ENCODE measurements around the gene GBGT1.
A peak's percentile ranks its signal among the peaks of the same experiment; 100 is the strongest.

GBGT1 gene

GRCh38 chr9:133137451-133138231, 26.1 kb downstream of the GBGT1 start:
- H3K4me3 ChIP-seq (ENCODE audit: low read length), result no peak overlapping the region
- no peaks in the 10 kb centered on the region for H3K36me3 ChIP-seq (ENCODE audit: insufficient read depth, low read length)
- H3K4me2 ChIP-seq (ENCODE audit: low read length), result no peak overlapping the region
- H3K9ac ChIP-seq (ENCODE audit: low read depth, low read length), result no peak overlapping the region
- H3K9me3 ChIP-seq (replicated peaks; ENCODE audit: low read length), result no peaks in the 10 kb centered on the region
- peaks cover 34% of the 10 kb centered on the region for H3K4me1 ChIP-seq (ENCODE audit: control insufficient read depth, insufficient read depth, low read length)
- no peaks in the 10 kb centered on the region for H3K27me3 ChIP-seq (ENCODE audit: control insufficient read depth, insufficient read depth, low read length)

DNA sequence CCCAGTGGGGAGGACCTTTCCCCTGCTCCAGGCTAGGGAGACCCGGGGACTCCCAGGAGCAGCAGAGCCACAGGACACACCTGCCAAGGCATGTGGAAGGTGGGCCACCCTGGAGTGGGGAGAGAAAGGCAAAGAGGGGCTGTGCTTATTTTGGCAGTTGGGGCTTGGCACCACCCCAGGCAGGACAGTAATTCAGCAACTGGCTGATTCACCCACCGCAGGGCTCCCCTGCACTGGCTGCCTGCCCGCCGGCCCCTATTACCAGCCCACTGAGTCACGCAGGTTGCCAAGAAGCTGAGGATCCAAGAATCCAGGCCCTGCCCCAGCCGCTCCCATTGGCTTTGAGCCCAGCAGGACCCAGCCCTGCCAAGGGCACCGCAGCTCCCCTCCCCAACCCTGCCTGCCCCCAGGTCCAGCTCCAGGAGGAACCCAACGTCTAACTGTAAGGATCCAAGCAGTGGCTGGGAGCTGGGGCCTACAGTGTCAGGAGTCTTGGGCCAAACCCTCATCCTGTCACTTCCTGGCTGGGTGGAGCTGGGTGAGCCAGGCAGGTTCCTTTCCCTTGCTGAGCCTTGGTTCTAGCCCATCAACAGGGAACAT, 28.5 kb downstream of the GBGT1 start:
- H3K9ac ChIP-seq (ENCODE audit: low read depth, low read length), result peak overlapping the region; percentile 69
- H3K4me3 ChIP-seq (ENCODE audit: low read length), result no peak overlapping the region
- H3K9me3 ChIP-seq (replicated peaks; ENCODE audit: low read length), result no peaks in the 10 kb centered on the region
- peak overlapping the region; percentile 75 for H3K4me2 ChIP-seq (ENCODE audit: low read length)
- peaks cover 41% of the 10 kb centered on the region for H3K4me1 ChIP-seq (ENCODE audit: control insufficient read depth, insufficient read depth, low read length)
- H3K27me3 ChIP-seq (ENCODE audit: control insufficient read depth, insufficient read depth, low read length), result peaks cover 10% of the 10 kb centered on the region
- H3K36me3 ChIP-seq (ENCODE audit: insufficient read depth, low read length), result no peaks in the 10 kb centered on the region

DNA sequence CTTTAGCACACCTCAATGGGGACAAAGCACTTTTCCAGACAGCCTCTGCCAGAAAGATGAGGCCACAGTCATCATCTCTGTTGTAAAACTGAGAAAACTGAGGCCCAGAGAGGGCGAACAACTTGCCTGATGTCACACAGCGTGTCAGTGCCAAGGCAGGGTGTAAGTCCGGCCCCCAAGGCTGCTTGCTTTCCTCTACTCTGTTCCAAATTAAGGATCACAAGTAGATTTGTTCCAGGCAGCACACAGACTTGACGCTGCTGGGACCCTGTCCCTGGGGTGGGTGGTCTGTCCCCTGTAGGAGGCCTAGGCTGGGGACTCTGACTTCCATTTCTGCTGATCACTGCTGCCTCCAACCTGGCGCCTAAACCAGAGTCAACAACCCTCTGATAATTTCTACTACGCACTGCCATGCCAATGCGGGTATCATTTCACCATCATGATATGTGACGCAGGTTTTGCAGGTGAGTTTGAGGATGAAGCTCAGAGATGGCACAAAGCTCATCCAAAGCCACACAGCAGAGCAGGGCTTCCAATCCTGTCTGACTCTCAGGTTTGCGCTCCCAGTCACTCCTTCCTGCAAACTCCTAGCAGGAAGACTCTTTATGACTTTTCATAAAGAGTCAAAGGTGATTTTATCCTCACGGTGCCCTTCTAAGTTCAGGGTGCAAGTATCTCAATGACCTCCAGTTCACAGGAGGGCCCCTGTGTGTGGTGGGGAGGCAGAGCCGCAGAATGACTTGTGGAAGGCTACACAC, 29.1 kb downstream of the GBGT1 start:
- Histone ChIP-seq H3K9ac (ENCODE audit: low read depth, low read length) (peak overlapping the region; percentile 69), H3K4me3 (ENCODE audit: low read length) (peak overlapping the region; percentile 36), H3K36me3 (ENCODE audit: insufficient read depth, low read length) (no peaks in the 10 kb centered on the region), H3K9me3 (replicated peaks; ENCODE audit: low read length) (no peaks in the 10 kb centered on the region), H3K4me2 (ENCODE audit: low read length) (peak overlapping the region; percentile 75), H3K4me1 (ENCODE audit: control insufficient read depth, insufficient read depth, low read length) (peaks cover 41% of the 10 kb centered on the region), H3K27me3 (ENCODE audit: control insufficient read depth, insufficient read depth, low read length) (peaks cover 11% of the 10 kb centered on the region)

GRCh38 chr9:133133681-133134387, 29.9 kb downstream of the GBGT1 start:
- Histone ChIP-seq H3K4me1 (ENCODE audit: control insufficient read depth, insufficient read depth, low read length) (peaks cover 41% of the 10 kb centered on the region), H3K36me3 (ENCODE audit: insufficient read depth, low read length) (no peaks in the 10 kb centered on the region), H3K9me3 (replicated peaks; ENCODE audit: low read length) (no peaks in the 10 kb centered on the region), H3K4me2 (ENCODE audit: low read length) (peak overlapping the region; percentile 75), H3K4me3 (ENCODE audit: low read length) (peak overlapping the region; percentile 36), H3K27me3 (ENCODE audit: control insufficient read depth, insufficient read depth, low read length) (peaks cover 19% of the 10 kb centered on the region), H3K9ac (ENCODE audit: low read depth, low read length) (peak overlapping the region; percentile 69)

DNA sequence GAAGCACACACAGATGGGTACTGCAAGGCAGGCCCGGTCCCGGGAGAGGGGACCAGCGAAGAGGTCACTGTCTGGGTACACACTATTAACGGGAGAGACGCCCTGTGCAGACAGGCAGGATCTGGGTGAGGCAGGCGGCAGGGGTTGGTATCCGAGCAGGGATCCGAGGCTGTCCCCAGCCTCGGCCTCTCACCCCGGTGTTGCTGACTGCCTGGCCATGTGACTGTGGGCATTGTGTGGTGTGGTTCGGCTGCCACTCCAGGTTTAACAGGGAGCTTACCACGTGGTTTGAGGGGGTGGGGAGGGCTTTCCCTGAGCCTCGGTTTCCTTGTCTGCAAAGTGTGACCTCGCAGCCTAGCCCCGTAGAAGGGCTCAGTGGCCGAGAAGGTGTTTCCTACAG, 31.5 kb downstream of the GBGT1 start:
- H3K36me3 ChIP-seq (ENCODE audit: insufficient read depth, low read length), result no peaks in the 10 kb centered on the region
- no peak overlapping the region for H3K9ac ChIP-seq (ENCODE audit: low read depth, low read length)
- peaks cover 47% of the 10 kb centered on the region for H3K4me1 ChIP-seq (ENCODE audit: control insufficient read depth, insufficient read depth, low read length)
- no peak overlapping the region for H3K4me2 ChIP-seq (ENCODE audit: low read length)
- no peak overlapping the region for H3K4me3 ChIP-seq (ENCODE audit: low read length)
- no peaks in the 10 kb centered on the region for H3K9me3 ChIP-seq (replicated peaks; ENCODE audit: low read length)
- H3K27me3 ChIP-seq (ENCODE audit: control insufficient read depth, insufficient read depth, low read length), result peaks cover 35% of the 10 kb centered on the region

DNA sequence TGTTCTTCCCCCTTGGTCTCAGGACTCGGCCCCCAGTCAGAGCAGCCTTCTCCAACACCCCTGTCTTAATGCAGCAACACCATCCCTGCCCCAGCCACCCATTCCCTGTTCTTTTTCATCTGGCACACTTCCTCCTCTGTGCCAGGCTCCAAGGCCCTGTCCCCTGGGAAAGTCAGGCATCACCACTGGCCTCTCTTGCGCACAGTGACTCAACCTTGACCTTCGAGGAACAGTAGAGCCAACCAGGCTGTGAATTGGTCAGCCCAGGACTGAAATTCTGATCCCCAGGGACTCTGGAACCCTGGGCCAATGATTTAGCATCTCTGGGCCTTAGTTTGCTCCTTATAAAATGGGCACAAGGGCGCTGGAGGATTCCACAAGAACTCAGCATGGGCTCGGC, 32.2 kb downstream of the GBGT1 start:
- Histone ChIP-seq H3K4me3 (ENCODE audit: low read length) (no peak overlapping the region), H3K4me2 (ENCODE audit: low read length) (no peak overlapping the region), H3K27me3 (ENCODE audit: control insufficient read depth, insufficient read depth, low read length) (peaks cover 39% of the 10 kb centered on the region), H3K36me3 (ENCODE audit: insufficient read depth, low read length) (no peaks in the 10 kb centered on the region), H3K9me3 (replicated peaks; ENCODE audit: low read length) (no peaks in the 10 kb centered on the region), H3K9ac (ENCODE audit: low read depth, low read length) (no peak overlapping the region), H3K4me1 (ENCODE audit: control insufficient read depth, insufficient read depth, low read length) (peaks cover 54% of the 10 kb centered on the region)

DNA sequence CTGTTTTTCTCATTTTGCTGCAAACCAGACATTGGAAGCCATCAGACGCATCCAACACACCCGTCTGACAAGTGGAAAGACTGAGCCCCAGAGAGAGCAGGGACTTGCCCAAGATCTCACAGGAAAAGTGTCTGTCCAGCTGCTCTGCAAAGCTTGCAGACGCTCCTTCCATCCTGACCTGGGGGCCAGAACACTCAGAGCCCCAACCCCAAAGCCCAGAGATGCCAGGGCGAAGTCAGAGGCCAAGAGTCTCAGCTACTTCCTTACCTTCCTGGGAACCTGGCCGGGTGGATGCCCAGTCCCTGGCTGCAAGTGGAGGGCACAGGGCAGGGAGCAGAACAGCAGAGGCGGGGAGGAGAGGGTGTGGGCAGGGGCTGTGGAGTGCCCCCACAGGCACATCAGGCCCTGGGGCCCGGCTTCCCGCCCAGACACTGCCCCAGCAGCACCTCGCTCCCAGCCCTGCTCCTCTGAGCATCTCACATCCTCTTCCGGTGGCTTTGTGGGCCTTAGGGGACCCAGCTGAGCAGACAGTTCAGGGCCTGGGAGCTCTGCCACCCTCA, 32.9 kb downstream of the GBGT1 start:
- no peak overlapping the region for H3K4me3 ChIP-seq (ENCODE audit: low read length)
- H3K9me3 ChIP-seq (replicated peaks; ENCODE audit: low read length), result no peaks in the 10 kb centered on the region
- no peak overlapping the region for H3K4me2 ChIP-seq (ENCODE audit: low read length)
- no peak overlapping the region for H3K9ac ChIP-seq (ENCODE audit: low read depth, low read length)
- no peaks in the 10 kb centered on the region for H3K36me3 ChIP-seq (ENCODE audit: insufficient read depth, low read length)
- H3K27me3 ChIP-seq (ENCODE audit: control insufficient read depth, insufficient read depth, low read length), result peaks cover 39% of the 10 kb centered on the region
- peaks cover 57% of the 10 kb centered on the region for H3K4me1 ChIP-seq (ENCODE audit: control insufficient read depth, insufficient read depth, low read length)

DNA sequence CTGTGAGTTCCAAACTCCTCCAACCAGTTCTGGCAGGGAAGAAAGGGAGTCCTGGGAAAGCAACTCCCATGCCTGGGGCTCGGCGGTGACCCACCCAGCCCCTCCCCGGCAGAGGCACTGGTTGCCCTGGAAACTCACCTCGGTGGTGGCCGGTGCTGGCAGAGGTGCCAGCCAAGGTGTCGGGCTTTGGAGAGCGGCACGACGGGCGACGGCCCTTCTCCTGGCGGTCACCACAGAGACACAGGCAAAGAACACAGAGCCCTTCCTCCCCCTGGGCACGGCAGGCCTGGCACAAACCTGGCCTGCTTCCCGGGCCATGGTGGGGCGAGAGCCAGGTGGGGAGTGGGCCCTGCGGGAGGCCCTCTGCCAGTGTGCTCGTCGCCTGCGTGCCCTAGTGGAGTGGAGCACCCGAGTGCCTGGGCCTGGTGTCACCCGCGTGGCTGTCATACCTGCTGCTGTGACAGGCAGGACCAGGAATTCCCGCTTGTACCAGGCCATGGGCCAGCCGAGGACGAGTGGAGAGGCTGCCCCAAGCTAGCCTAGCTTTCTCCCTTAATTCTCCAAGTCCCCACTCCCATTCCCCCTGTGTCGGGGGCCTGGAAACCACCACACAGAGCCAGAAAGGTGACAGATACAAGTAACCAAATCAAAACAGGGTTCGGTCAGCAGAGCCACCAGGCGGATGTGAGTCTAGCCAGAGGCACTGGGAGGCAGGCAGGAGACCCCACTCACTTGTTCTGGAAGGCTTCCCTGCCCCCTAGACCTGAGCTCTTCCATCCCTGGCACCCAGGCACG, 34.5 kb downstream of the GBGT1 start:
- H3K4me1 ChIP-seq (ENCODE audit: control insufficient read depth, insufficient read depth, low read length), result peaks cover 46% of the 10 kb centered on the region
- no peak overlapping the region for H3K9ac ChIP-seq (ENCODE audit: low read depth, low read length)
- H3K4me3 ChIP-seq (ENCODE audit: low read length), result no peak overlapping the region
- H3K9me3 ChIP-seq (replicated peaks; ENCODE audit: low read length), result no peaks in the 10 kb centered on the region
- H3K36me3 ChIP-seq (ENCODE audit: insufficient read depth, low read length), result no peaks in the 10 kb centered on the region
- H3K4me2 ChIP-seq (ENCODE audit: low read length), result no peak overlapping the region
- H3K27me3 ChIP-seq (ENCODE audit: control insufficient read depth, insufficient read depth, low read length), result peaks cover 46% of the 10 kb centered on the region

- no peak overlapping the region for H3K9ac ChIP-seq (ENCODE audit: low read depth, low read length)
- H3K27me3 ChIP-seq (ENCODE audit: control insufficient read depth, insufficient read depth, low read length), result peaks cover 50% of the 10 kb centered on the region
- H3K4me2 ChIP-seq (ENCODE audit: low read length), result no peak overlapping the region
- H3K36me3 ChIP-seq (ENCODE audit: insufficient read depth, low read length), result no peaks in the 10 kb centered on the region
- H3K9me3 ChIP-seq (replicated peaks; ENCODE audit: low read length), result no peaks in the 10 kb centered on the region
- H3K4me1 ChIP-seq (ENCODE audit: control insufficient read depth, insufficient read depth, low read length), result peaks cover 40% of the 10 kb centered on the region
- no peak overlapping the region for H3K4me3 ChIP-seq (ENCODE audit: low read length)
Observed at GRCh38 chr9:133128152-133128551, 35.6 kb downstream of the GBGT1 start.

DNA sequence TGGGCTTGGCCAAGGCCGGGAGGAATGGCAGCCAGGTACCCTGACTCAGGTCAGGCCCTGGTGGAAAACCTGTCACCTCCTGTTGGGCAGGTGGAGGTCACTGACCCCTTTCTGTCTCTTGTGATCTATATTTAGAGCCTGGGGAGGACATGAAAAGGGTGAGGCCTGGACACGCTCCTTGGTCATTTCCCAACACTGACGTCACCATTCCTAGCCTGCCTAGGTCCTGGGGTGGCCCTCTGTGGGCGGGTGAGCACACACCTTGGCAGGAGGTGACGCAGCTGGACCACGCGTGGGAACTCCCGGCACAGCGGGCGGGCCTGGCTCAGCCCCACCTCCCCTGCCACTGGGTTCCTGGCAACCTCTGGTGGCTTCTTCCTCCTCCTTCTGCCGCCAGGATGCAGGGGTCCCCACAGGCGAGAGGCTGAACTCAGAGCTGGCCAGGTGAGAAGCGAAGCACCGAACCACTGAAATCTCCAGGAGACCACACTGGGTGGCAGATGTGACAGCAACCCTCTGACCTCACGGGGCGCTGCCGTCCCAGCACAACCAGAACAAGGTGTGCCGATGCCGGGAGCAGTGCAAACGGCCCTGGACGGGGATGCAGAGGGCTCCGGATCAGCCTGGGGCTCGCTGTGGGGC, 36.3 kb downstream of the GBGT1 start:
- Histone ChIP-seq H3K9me3 (replicated peaks; ENCODE audit: low read length) (no peaks in the 10 kb centered on the region), H3K9ac (ENCODE audit: low read depth, low read length) (no peak overlapping the region), H3K36me3 (ENCODE audit: insufficient read depth, low read length) (no peaks in the 10 kb centered on the region), H3K4me2 (ENCODE audit: low read length) (peak overlapping the region; percentile 82), H3K4me3 (ENCODE audit: low read length) (no peak overlapping the region), H3K27me3 (ENCODE audit: control insufficient read depth, insufficient read depth, low read length) (peaks cover 50% of the 10 kb centered on the region), H3K4me1 (ENCODE audit: control insufficient read depth, insufficient read depth, low read length) (peaks cover 42% of the 10 kb centered on the region)
